GM18868 (cell line): ENCODE measurements around the gene MRPL40.

Experiments
- ATAC-seq: cut with Tn5 transposase; IDR thresholded peaks from one replicate; pipeline ENCODE4 v1.9.1; 2021; ENCODE audit warnings: mild to moderate bottlenecking, moderate library complexity; ENCODE audit not compliant: unreplicated experiment

MRPL40 gene

GRCh38 chr22:19432133-19432851 is at the start of gene MRPL40:
MRPL40 (plus strand) TSS chr22:19432545; CDS start chr22:19432555, 10 bp downstream.
- ATAC-seq, result peak; percentile 82

GRCh38 chr22:19383292-19383691 is 49.1 kb upstream of the MRPL40 start:
- ATAC-seq, result no peak

- ATAC-seq, result no peak
These were observed 47.0 kb upstream of the MRPL40 start for GRCh38 chr22:19385221-19385906.

GRCh38 chr22:19386248-19386647 is 46.1 kb upstream of the MRPL40 start:
- ATAC-seq, result no peak

GRCh38 chr22:19387038-19387437 is 45.3 kb upstream of the MRPL40 start:
- ATAC-seq, result no peak

- ATAC-seq, result no peak
These were observed 44.8 kb upstream of the MRPL40 start for GRCh38 chr22:19387575-19387974.

- ATAC-seq, result no peak
These were observed 38.6 kb upstream of the MRPL40 start for GRCh38 chr22:19393704-19394103.

- no peak for ATAC-seq
These were observed 37.9 kb upstream of the MRPL40 start for GRCh38 chr22:19394274-19395050.

GRCh38 chr22:19395276-19395675 is 37.1 kb upstream of the MRPL40 start:
- ATAC-seq, result no peak

GRCh38 chr22:19396561-19396933 is 35.8 kb upstream of the MRPL40 start:
- no peak for ATAC-seq

- no peak for ATAC-seq
These were observed 35.2 kb upstream of the MRPL40 start for GRCh38 chr22:19396934-19397733.

GRCh38 chr22:19397734-19398104 is 34.6 kb upstream of the MRPL40 start:
- no peak for ATAC-seq

- ATAC-seq, result no peak
These were observed 34.1 kb upstream of the MRPL40 start for GRCh38 chr22:19398206-19398605.

GRCh38 chr22:19398652-19399051 is 33.7 kb upstream of the MRPL40 start:
- ATAC-seq, result no peak

- no peak for ATAC-seq
These were observed 31.5 kb upstream of the MRPL40 start for GRCh38 chr22:19400881-19401280.

- no peak for ATAC-seq
These were observed 30.9 kb upstream of the MRPL40 start for GRCh38 chr22:19401483-19401882.

GRCh38 chr22:19402642-19403191 is 29.6 kb upstream of the MRPL40 start:
- no peak for ATAC-seq

GRCh38 chr22:19404676-19405075 is 27.7 kb upstream of the MRPL40 start:
- no peak for ATAC-seq

- no peak for ATAC-seq
These were observed 27.2 kb upstream of the MRPL40 start for GRCh38 chr22:19405133-19405532.

- no peak for ATAC-seq
These were observed 26.7 kb upstream of the MRPL40 start for GRCh38 chr22:19405652-19406051.
